ENCODE data around the gene OLFM1.

OLFM1 gene

GRCh38 chr9:135077497-135078200 lies 9.8 kb upstream of the OLFM1 start:
- DNase-seq, result no peak

GRCh38 chr9:135078361-135078821 lies 9.1 kb upstream of the OLFM1 start:
- DNase-seq, result no peak

- no peak for DNase-seq
Measured at GRCh38 chr9:135079018-135079417, 8.4 kb upstream of the OLFM1 start.

GRCh38 chr9:135079676-135080075 lies 7.8 kb upstream of the OLFM1 start:
- DNase-seq, result no peak

GRCh38 chr9:135080286-135081263 lies 6.9 kb upstream of the OLFM1 start:
- DNase-seq, result no peak

- no peak for DNase-seq
Measured at GRCh38 chr9:135081264-135081660, 6.2 kb upstream of the OLFM1 start.

GRCh38 chr9:135081731-135082130 lies 5.7 kb upstream of the OLFM1 start:
- no peak for DNase-seq

- DNase-seq, result no peak
Measured at GRCh38 chr9:135082536-135082935, 4.9 kb upstream of the OLFM1 start.

GRCh38 chr9:135083241-135083810 lies 4.1 kb upstream of the OLFM1 start:
- DNase-seq, result no peak

GRCh38 chr9:135083831-135084230 lies 3.6 kb upstream of the OLFM1 start:
- DNase-seq, result no peak

- no peak for DNase-seq
Measured at GRCh38 chr9:135084262-135084661, 3.2 kb upstream of the OLFM1 start.

GRCh38 chr9:135084881-135085760 lies 2.3 kb upstream of the OLFM1 start:
- DNase-seq, result no peak

GRCh38 chr9:135085830-135086546 lies 1.5 kb upstream of the OLFM1 start:
- DNase-seq, result peak; percentile 48

GRCh38 chr9:135086597-135087488 lies 625 bp upstream of the OLFM1 start:
- DNase-seq, result no peak

GRCh38 chr9:135087899-135088347 lies 455 bp downstream of the OLFM1 start:
- DNase-seq, result no peak

- DNase-seq, result no peak
Measured at GRCh38 chr9:135088348-135088978, 995 bp downstream of the OLFM1 start.

GRCh38 chr9:135088979-135089847 lies 1.7 kb downstream of the OLFM1 start:
- DNase-seq, result no peak

- no peak for DNase-seq
Measured at GRCh38 chr9:135090081-135090480, 2.6 kb downstream of the OLFM1 start.

- no peak for DNase-seq
Measured at GRCh38 chr9:135090547-135090946, 3.1 kb downstream of the OLFM1 start.

Measured in NCI-H1436 (cell line).